ENCODE data around the gene CYTH3.

CYTH3 gene

GRCh38 chr7:6279937-6280336, 7.5 kb upstream of the CYTH3 start:
- Histone ChIP-seq H3K27ac (ENCODE audit: low read length) (no peak overlapping the region), H3K4me3 (ENCODE audit: low read length in 2 of 2) (no peak overlapping the region), H3K9ac (ENCODE audit: low read length in 2 of 2) (no peak overlapping the region)

GRCh38 chr7:6279341-6279740, 6.9 kb upstream of the CYTH3 start:
- no peak overlapping the region for H3K4me3 ChIP-seq (ENCODE audit: low read length in 2 of 2)
- no peaks in the 10 kb centered on the region for H3K27me3 ChIP-seq (ENCODE audit: control insufficient read depth in 1 of 2, insufficient read depth in 2 of 2, low read length in 2 of 2)
- no peaks in the 10 kb centered on the region for H3K9me3 ChIP-seq (ENCODE audit: control insufficient read depth in 2 of 2, low read length in 2 of 2)
- H3K9ac ChIP-seq (ENCODE audit: low read length in 2 of 2): no peak overlapping the region
- no peak overlapping the region for H3K27ac ChIP-seq (ENCODE audit: low read length)
- no peaks in the 10 kb centered on the region for H3K4me1 ChIP-seq (ENCODE audit: control insufficient read depth, insufficient read depth, low read length)
- H3K36me3 ChIP-seq (ENCODE audit: control insufficient read depth in 2 of 2, insufficient read depth in 2 of 2, low read length in 2 of 2): no peaks in the 10 kb centered on the region

More at GRCh38 chr7:6279937-6280336, 7.5 kb upstream of the CYTH3 start:
- H3K27me3 ChIP-seq (ENCODE audit: control insufficient read depth in 1 of 2, insufficient read depth in 2 of 2, low read length in 2 of 2): no peaks in the 10 kb centered on the region
- H3K9me3 ChIP-seq (ENCODE audit: control insufficient read depth in 2 of 2, low read length in 2 of 2): no peaks in the 10 kb centered on the region
- H3K4me1 ChIP-seq (ENCODE audit: control insufficient read depth, insufficient read depth, low read length): no peaks in the 10 kb centered on the region
- H3K36me3 ChIP-seq (ENCODE audit: control insufficient read depth in 2 of 2, insufficient read depth in 2 of 2, low read length in 2 of 2): no peaks in the 10 kb centered on the region

- Histone ChIP-seq H3K36me3 (ENCODE audit: control insufficient read depth in 2 of 2, insufficient read depth in 2 of 2, low read length in 2 of 2) (no peaks in the 10 kb centered on the region), H3K9ac (ENCODE audit: low read length in 2 of 2) (no peak overlapping the region), H3K9me3 (ENCODE audit: control insufficient read depth in 2 of 2, low read length in 2 of 2) (no peaks in the 10 kb centered on the region), H3K27ac (ENCODE audit: low read length) (no peak overlapping the region), H3K4me1 (ENCODE audit: control insufficient read depth, insufficient read depth, low read length) (no peaks in the 10 kb centered on the region), H3K27me3 (ENCODE audit: control insufficient read depth in 1 of 2, insufficient read depth in 2 of 2, low read length in 2 of 2) (no peaks in the 10 kb centered on the region), H3K4me3 (ENCODE audit: low read length in 2 of 2) (no peak overlapping the region)
Observed at GRCh38 chr7:6278749-6279310, 6.4 kb upstream of the CYTH3 start.

- H3K36me3 ChIP-seq (ENCODE audit: control insufficient read depth in 2 of 2, insufficient read depth in 2 of 2, low read length in 2 of 2): no peaks in the 10 kb centered on the region
- H3K27ac ChIP-seq (ENCODE audit: low read length): no peak overlapping the region
- H3K4me1 ChIP-seq (ENCODE audit: control insufficient read depth, insufficient read depth, low read length): peaks cover 10% of the 10 kb centered on the region
- H3K9me3 ChIP-seq (ENCODE audit: control insufficient read depth in 2 of 2, low read length in 2 of 2): no peaks in the 10 kb centered on the region
- H3K27me3 ChIP-seq (ENCODE audit: control insufficient read depth in 1 of 2, insufficient read depth in 2 of 2, low read length in 2 of 2): no peaks in the 10 kb centered on the region
- no peak overlapping the region for H3K4me3 ChIP-seq (ENCODE audit: low read length in 2 of 2)
- no peak overlapping the region for H3K9ac ChIP-seq (ENCODE audit: low read length in 2 of 2)
Observed at GRCh38 chr7:6277476-6277875, 5.1 kb upstream of the CYTH3 start.

- no peak overlapping the region for H3K9ac ChIP-seq (ENCODE audit: low read length in 2 of 2)
- H3K36me3 ChIP-seq (ENCODE audit: control insufficient read depth in 2 of 2, insufficient read depth in 2 of 2, low read length in 2 of 2): no peaks in the 10 kb centered on the region
- H3K4me3 ChIP-seq (ENCODE audit: low read length in 2 of 2): no peak overlapping the region
- H3K9me3 ChIP-seq (ENCODE audit: control insufficient read depth in 2 of 2, low read length in 2 of 2): no peaks in the 10 kb centered on the region
- no peak overlapping the region for H3K27ac ChIP-seq (ENCODE audit: low read length)
- H3K4me1 ChIP-seq (ENCODE audit: control insufficient read depth, insufficient read depth, low read length): peaks cover 10% of the 10 kb centered on the region
- H3K27me3 ChIP-seq (ENCODE audit: control insufficient read depth in 1 of 2, insufficient read depth in 2 of 2, low read length in 2 of 2): no peaks in the 10 kb centered on the region
Observed at GRCh38 chr7:6276911-6277408, 4.5 kb upstream of the CYTH3 start.

- Histone ChIP-seq H3K9me3 (ENCODE audit: control insufficient read depth in 2 of 2, low read length in 2 of 2) (no peaks in the 10 kb centered on the region), H3K36me3 (ENCODE audit: control insufficient read depth in 2 of 2, insufficient read depth in 2 of 2, low read length in 2 of 2) (no peaks in the 10 kb centered on the region), H3K4me3 (ENCODE audit: low read length in 2 of 2) (no peak overlapping the region)
Observed at GRCh38 chr7:6274743-6275142, 2.3 kb upstream of the CYTH3 start.

GRCh38 chr7:6273917-6274630, 1.6 kb upstream of the CYTH3 start:
- H3K9ac ChIP-seq (ENCODE audit: low read length in 2 of 2): no peak overlapping the region
- no peaks in the 10 kb centered on the region for H3K27me3 ChIP-seq (ENCODE audit: control insufficient read depth in 1 of 2, insufficient read depth in 2 of 2, low read length in 2 of 2)
- no peak overlapping the region for H3K4me3 ChIP-seq (ENCODE audit: low read length in 2 of 2)
- no peaks in the 10 kb centered on the region for H3K36me3 ChIP-seq (ENCODE audit: control insufficient read depth in 2 of 2, insufficient read depth in 2 of 2, low read length in 2 of 2)
- H3K4me1 ChIP-seq (ENCODE audit: control insufficient read depth, insufficient read depth, low read length): peaks cover 21% of the 10 kb centered on the region
- H3K9me3 ChIP-seq (ENCODE audit: control insufficient read depth in 2 of 2, low read length in 2 of 2): no peaks in the 10 kb centered on the region
- no peak overlapping the region for H3K27ac ChIP-seq (ENCODE audit: low read length)

More at GRCh38 chr7:6274743-6275142, 2.3 kb upstream of the CYTH3 start:
- Histone ChIP-seq H3K9ac (ENCODE audit: low read length in 2 of 2) (no peak overlapping the region), H3K27me3 (ENCODE audit: control insufficient read depth in 1 of 2, insufficient read depth in 2 of 2, low read length in 2 of 2) (no peaks in the 10 kb centered on the region), H3K27ac (ENCODE audit: low read length) (no peak overlapping the region), H3K4me1 (ENCODE audit: control insufficient read depth, insufficient read depth, low read length) (peaks cover 19% of the 10 kb centered on the region)

GRCh38 chr7:6273380-6273837, 985 bp upstream of the CYTH3 start:
- no peaks in the 10 kb centered on the region for H3K9me3 ChIP-seq (ENCODE audit: control insufficient read depth in 2 of 2, low read length in 2 of 2)
- H3K27me3 ChIP-seq (ENCODE audit: control insufficient read depth in 1 of 2, insufficient read depth in 2 of 2, low read length in 2 of 2): no peaks in the 10 kb centered on the region
- peaks cover 25% of the 10 kb centered on the region for H3K4me1 ChIP-seq (ENCODE audit: control insufficient read depth, insufficient read depth, low read length)
- H3K27ac ChIP-seq (ENCODE audit: low read length): no peak overlapping the region
- H3K9ac ChIP-seq (ENCODE audit: low read length in 2 of 2): no peak overlapping the region
- H3K36me3 ChIP-seq (ENCODE audit: control insufficient read depth in 2 of 2, insufficient read depth in 2 of 2, low read length in 2 of 2): no peaks in the 10 kb centered on the region
- H3K4me3 ChIP-seq (ENCODE audit: low read length in 2 of 2): peak overlapping the region in 1 of 2 donors; percentile 84

GRCh38 chr7:6271694-6272440, 557 bp downstream of the CYTH3 start:
- peak overlapping the region; percentile 70 to 78 for H3K9ac ChIP-seq (ENCODE audit: low read length in 2 of 2)
- H3K4me3 ChIP-seq (ENCODE audit: low read length in 2 of 2): peak overlapping the region; percentile 85 to 89
- no peaks in the 10 kb centered on the region for H3K9me3 ChIP-seq (ENCODE audit: control insufficient read depth in 2 of 2, low read length in 2 of 2)
- no peaks in the 10 kb centered on the region for H3K27me3 ChIP-seq (ENCODE audit: control insufficient read depth in 1 of 2, insufficient read depth in 2 of 2, low read length in 2 of 2)
- no peak overlapping the region for H3K27ac ChIP-seq (ENCODE audit: low read length)
- peaks cover 25% of the 10 kb centered on the region for H3K4me1 ChIP-seq (ENCODE audit: control insufficient read depth, insufficient read depth, low read length)
- H3K36me3 ChIP-seq (ENCODE audit: control insufficient read depth in 2 of 2, insufficient read depth in 2 of 2, low read length in 2 of 2): no peaks in the 10 kb centered on the region

GRCh38 chr7:6271060-6271658, 1.3 kb downstream of the CYTH3 start:
- Histone ChIP-seq H3K9ac (ENCODE audit: low read length in 2 of 2) (peak overlapping the region; percentile 70 to 78), H3K4me1 (ENCODE audit: control insufficient read depth, insufficient read depth, low read length) (peaks cover 25% of the 10 kb centered on the region), H3K27me3 (ENCODE audit: control insufficient read depth in 1 of 2, insufficient read depth in 2 of 2, low read length in 2 of 2) (no peaks in the 10 kb centered on the region), H3K4me3 (ENCODE audit: low read length in 2 of 2) (peak overlapping the region; percentile 85 to 89), H3K27ac (ENCODE audit: low read length) (peak overlapping the region; percentile 41), H3K36me3 (ENCODE audit: control insufficient read depth in 2 of 2, insufficient read depth in 2 of 2, low read length in 2 of 2) (no peaks in the 10 kb centered on the region), H3K9me3 (ENCODE audit: control insufficient read depth in 2 of 2, low read length in 2 of 2) (no peaks in the 10 kb centered on the region)

Data from stomach smooth muscle (tissue), 2 donors.